Smooth muscle cell of the umbilical artery (primary cell): ENCODE results near the gene CAPNS2. TPM values are rescaled to one million over a fixed set of nuclear protein-coding genes. Genes with fewer than 3 reads are reported as not detected.

ENCODE experiments used
- total RNA-seq: library from RNA; depleted of rRNA; stranded (reverse); fragments of >200 nt; gene quantifications from 2 replicates; pipeline ENCODE4 v1.2.3, GENCODE V29; 2014

The CAPNS2 gene
- total RNA-seq, result 0.89 and 1.2 TPM in 2 replicates

GRCh38 chr16:55566432-55567175, at the start of gene CAPNS2:
Gene CAPNS2, plus strand, starts transcription at chr16:55566684. Its CDS starts 73 bp downstream, at chr16:55566757.

Other genes with a start within 250 kb of the CAPNS2 start
- gene IRX6, start 242.5 kb upstream of the CAPNS2 start, total RNA-seq, result not detected in 2 replicates
- 1,096 and 1,520 TPM in 2 replicates for gene MMP2, start 87.5 kb upstream of the CAPNS2 start, total RNA-seq
- gene LPCAT2, start 57.6 kb upstream of the CAPNS2 start, total RNA-seq, result 32.3 and 40.7 TPM in 2 replicates
- not detected in 2 replicates for gene SLC6A2, start 89.3 kb downstream of the CAPNS2 start, total RNA-seq